K562 treated with DMSO at 1 percent for 4 hours (cell line): Measurements from ENCODE around the gene LRRC63. TPM values are rescaled to one million over a fixed set of nuclear protein-coding genes. Genes with fewer than 3 reads are reported as not detected.

Experiments used
- total RNA-seq: library from RNA; unstranded; fragments of 300-600 nt; gene quantifications from 2 replicates; pipeline ENCODE4 v1.2.3, GENCODE V29; 2022; ENCODE audit not compliant: insufficient read depth

LRRC63 gene, protein sequence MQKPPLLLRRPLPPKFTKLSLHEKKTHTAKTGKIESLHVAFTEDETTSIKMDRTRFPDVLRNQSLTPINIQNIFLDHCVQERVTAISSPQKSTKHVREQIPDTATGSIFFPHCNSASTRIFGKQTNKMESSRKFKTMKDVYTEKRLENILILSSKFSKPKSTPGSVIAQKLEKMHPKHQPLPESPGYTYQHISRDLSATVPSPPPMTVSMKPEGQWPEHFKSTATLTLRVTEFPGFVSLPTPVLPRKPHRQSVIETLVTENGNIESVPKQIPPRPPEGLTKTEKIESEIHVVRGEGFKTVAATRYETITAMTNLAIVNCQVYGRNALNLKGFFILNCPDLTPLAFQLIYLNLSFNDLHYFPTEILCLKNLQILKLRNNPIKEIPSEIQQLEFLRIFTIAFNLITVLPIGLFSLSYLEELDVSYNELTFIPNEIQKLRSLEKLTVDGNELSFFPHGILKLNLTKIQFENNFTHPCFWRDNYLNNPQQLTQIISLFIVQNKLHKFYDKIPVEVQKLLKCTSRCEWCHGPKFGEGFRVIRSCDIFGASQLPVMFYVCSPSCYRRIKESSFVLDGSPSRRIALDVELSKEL
- total RNA-seq: not detected in 2 replicates

DNA sequence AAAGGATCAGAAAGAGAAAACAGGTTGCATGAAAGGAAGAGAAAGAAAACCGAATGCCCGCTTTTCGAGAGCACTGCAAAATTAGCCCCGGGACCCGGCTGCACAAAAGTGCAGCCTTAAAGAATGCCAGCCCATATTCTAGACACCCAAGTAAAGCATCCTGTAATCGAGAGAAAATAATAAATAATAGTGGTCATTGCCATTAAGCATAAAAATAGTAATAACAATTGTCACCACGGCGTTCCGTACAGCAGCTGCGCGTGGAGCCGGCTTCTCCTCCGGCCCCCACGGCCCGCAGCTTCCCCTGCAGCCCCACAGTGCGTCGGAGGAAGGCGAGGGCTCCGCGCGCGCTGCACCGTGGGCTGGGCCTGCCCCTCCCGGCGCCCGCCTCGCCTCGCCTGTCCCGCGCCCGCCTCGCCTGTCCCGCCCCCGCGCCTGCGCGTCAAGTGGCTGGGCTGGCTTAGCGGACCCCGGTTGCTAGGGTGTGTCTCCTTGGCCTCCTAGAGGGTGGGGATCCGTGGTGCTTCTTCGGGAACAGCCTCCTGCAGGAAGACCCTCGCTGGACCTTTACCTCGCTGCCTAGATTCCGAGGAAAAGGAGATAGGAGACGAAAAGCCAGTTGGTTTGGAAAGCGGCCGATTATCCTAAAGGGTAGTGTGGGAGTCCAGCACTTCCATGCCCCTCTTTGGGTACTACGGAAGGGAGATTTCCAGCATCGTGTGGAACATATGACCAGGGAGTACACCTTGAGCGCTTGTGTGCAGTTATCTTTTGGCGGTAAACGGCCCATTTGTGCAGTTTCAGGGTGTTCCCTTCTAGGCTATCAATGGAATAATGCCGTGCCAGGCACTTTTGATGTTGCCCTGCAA, at the start of gene LRRC63:
LRRC63 (plus strand) TSS at position 446 of the 869 bp plus-strand sequence. CDS start 1,107 bp downstream, outside the sequence.

GRCh38 chr13:46181840-46182490, 29.8 kb upstream of the LRRC63 start, which contains the start of gene LCP1:
Gene LCP1 (minus strand): TSS chr13:46182177. CDS start chr13:46159662, 22,515 bp downstream.

Other genes with a start within 250 kb of the LRRC63 start
- 14.6 and 17.4 TPM in 2 replicates for gene ZC3H13, start 159.2 kb upstream of the LRRC63 start, total RNA-seq
- gene CPB2, start 106.9 kb upstream of the LRRC63 start, total RNA-seq: not detected in 2 replicates
- gene LCP1, start 29.8 kb upstream of the LRRC63 start, total RNA-seq: 273 and 294 TPM in 2 replicates
- not detected in 2 replicates for gene RUBCNL, start 175.3 kb downstream of the LRRC63 start, total RNA-seq